HUES64 (cell line): ENCODE data around the gene FAS.
"Not testable (repeated sequence)": the region's sequence is repeated elsewhere in the genome, so short reads cannot be mapped to it uniquely, and the experiment has no call there.

Experiments
- H3K27ac ChIP-seq: 2 replicates; pipeline ENCODE4 v1.7.0; 2013; ENCODE audit warnings: low read depth, low read length, inconsistent platforms
- H3K27me3 ChIP-seq: 2 replicates; pipeline ENCODE4 v1.6.1; 2013; ENCODE audit warnings: mild to moderate bottlenecking, low read length; ENCODE audit not compliant: insufficient read depth
- H3K36me3 ChIP-seq: 2 replicates; pipeline ENCODE4 v1.6.1; 2013; ENCODE audit warnings: mild to moderate bottlenecking, low read length; ENCODE audit not compliant: insufficient read depth
- H3K4me1 ChIP-seq: 2 replicates; pipeline ENCODE4 v1.6.1; 2013; ENCODE audit warnings: mild to moderate bottlenecking, low read length, moderate library complexity; ENCODE audit not compliant: insufficient read depth
- H3K4me3 ChIP-seq: 2 replicates; pipeline ENCODE4 v1.5.1; 2013; ENCODE audit warnings: mild to moderate bottlenecking, low read length, moderate library complexity
- H3K9ac ChIP-seq: 2 replicates; pipeline ENCODE4 v1.6.1; 2013; ENCODE audit warnings: mild to moderate bottlenecking, low read depth, low read length
- H3K9me3 ChIP-seq: 2 replicates; pipeline ENCODE4 v1.6.1; 2013; ENCODE audit warnings: low read depth, low read length; ENCODE audit not compliant: insufficient read depth
- WGBS: fragments of 150-250, 120-280 bp; methylation state at CpG from one replicate; pipeline ENCODE4 v1.1.7; 2013; ENCODE audit warnings: missing lambda C conversion rate; 5-methylcytosine and 5-hydroxymethylcytosine counted together

Gene FAS

DNA sequence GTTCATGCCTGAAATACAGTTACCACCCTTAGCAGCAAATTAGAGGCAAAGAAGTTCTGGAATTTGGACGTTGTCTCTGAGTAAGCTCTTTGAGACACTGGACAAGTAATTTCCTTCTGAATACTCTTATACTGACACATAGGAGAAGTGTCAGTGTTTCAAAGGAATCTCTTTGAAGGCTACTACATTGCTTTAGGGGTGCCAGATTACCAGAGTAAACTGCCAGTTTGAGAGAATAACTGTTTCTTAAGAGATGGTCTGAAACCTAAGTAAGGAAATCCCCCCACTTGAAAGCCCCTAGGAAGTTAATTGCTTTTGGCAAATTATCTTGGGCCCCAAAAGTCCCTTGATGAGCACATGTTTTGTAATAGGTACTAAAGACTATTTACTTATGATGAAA is 3.4 kb downstream of the FAS start:
- Histone ChIP-seq H3K36me3 (no peaks in the 10 kb centered on the region), H3K9ac (no peak overlapping the region), H3K27ac (no peak overlapping the region), H3K27me3 (peaks cover 33% of the 10 kb centered on the region), H3K4me1 (peaks cover 25% of the 10 kb centered on the region), H3K9me3 (no peaks in the 10 kb centered on the region), H3K4me3 (no peak overlapping the region)
- WGBS: 63% methylated on average over 1 of the region's 1 CpG

DNA sequence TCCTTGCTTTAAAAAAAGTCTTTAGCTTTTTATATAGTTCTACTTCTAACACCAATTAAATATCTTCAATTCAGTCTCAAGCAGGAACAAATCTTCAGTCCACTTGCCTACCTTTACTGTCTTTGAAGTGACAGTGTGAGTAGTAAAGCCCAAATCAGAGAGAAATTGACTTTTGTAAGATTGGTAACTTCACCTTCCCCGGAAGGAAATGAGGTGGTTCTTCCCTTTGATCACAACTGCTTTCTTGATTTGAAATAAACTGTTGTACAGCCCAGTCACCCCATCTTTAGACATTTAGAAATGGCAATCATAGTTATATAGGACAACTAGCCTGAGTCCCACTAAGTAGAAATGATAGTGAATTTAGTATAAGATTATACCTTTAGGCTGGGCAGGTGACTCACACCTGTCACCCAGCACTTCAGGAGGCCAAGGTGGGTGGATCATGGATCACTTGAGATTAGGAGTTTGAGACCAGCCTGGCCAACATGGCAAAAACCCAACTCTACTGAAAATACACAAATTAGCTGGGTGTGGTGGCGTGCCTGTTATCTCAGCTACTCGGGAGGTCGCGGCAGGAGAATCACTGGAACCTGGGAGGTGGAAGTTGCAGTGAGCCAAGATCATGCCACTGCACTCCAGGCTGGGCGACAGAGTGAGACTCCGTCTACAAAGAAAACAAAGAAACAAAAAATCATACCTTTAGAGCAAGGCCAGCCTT is 4.7 kb downstream of the FAS start:
- Histone ChIP-seq H3K4me3 (no peak overlapping the region), H3K9ac (no peak overlapping the region), H3K4me1 (peaks cover 25% of the 10 kb centered on the region), H3K27ac (no peak overlapping the region), H3K27me3 (peaks cover 20% of the 10 kb centered on the region), H3K9me3 (no peaks in the 10 kb centered on the region), H3K36me3 (no peaks in the 10 kb centered on the region)
- 92% methylated on average over 7 of the region's 7 CpGs for whole genome bisulfite sequencing

DNA sequence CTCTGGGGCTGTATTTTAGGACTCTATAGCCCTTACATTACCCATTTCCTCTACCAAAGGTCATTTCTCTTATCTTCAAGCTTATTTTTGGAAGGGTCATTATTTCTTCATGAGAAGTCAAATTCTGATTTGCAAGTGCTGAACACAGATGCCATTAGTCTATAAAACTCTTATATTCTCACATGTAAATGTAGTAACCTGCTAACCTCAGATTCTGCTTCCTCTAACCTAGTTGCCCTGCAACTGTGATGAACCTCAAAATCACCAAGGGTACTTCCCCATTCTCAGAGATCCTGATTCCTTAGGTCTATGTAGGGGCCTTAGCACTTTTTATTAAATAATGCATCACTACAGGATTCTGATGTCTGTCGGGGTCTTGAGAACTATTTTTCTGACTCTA is 6.3 kb downstream of the FAS start:
- no peaks in the 10 kb centered on the region for H3K9me3 ChIP-seq

DNA sequence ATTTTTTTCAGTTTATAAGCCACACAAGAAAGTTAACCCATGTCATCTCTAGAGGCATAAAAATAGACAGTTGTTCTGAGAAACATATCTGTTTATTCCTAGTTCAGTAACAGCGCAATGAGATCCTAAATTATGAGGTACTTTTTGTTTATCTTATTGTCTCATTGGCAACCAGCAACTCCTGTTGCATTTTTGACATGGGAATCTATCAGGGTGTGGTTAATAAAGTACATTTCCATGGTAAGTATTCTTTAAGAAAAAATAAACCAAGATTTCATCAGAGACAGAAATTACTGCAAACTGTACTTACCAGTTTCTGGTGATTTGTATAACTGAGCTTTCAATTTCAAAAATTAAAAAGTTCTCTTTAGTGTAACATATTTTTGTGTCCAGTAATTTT is 9.0 kb downstream of the FAS start:
- no peaks in the 10 kb centered on the region for H3K36me3 ChIP-seq
- no peaks in the 10 kb centered on the region for H3K27me3 ChIP-seq
- H3K4me1 ChIP-seq: peaks cover 6% of the 10 kb centered on the region; the same call in 1 of the 2 replicates
- no peak overlapping the region for H3K9ac ChIP-seq
- WGBS: 100% methylated on average over 1 of the region's 1 CpG
- H3K4me3 ChIP-seq: no peak overlapping the region
- no peak overlapping the region for H3K27ac ChIP-seq
- H3K9me3 ChIP-seq: no peaks in the 10 kb centered on the region

More for the DNA sequence above, 6.3 kb downstream of the FAS start:
- Histone ChIP-seq H3K4me3 (no peak overlapping the region), H3K9ac (no peak overlapping the region), H3K27ac (no peak overlapping the region), H3K36me3 (no peaks in the 10 kb centered on the region), H3K4me1 (peaks cover 24% of the 10 kb centered on the region), H3K27me3 (peaks cover 4% of the 10 kb centered on the region)
- WGBS: 100% methylated on average over 1 of the region's 1 CpG

DNA sequence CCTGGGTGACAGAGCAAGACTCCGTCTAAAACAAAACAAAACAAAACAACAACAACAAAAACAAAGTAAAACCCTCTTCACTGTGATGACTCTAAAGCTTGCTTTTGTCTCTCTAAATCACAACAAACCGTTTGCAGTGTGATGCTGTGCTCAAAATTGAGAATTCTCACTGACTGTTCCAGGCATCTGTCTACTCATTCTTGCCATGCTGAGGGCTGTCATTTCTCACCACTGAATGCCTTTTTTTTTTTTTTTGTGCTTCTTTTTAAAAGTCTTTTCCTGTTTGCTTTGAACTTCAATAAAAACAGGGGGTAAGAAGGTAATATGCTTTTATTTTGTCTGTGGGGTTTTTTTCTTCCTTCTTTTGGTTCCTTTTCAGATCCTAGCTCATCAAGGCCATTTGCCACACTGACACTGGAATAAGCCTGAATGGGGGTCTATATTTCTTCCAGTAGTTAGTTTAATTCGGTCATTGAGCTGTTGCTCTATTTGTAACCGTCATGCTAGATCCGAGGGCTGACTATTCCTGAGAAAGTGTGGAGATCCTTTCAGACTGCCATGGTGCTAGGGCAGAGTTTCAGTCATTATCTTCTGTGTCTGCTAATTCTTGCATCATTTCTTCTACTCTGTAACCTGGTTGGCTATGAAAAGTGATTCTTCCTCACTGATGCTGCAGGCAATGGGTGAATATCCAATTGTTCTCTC is 10.6 kb downstream of the FAS start:
- Histone ChIP-seq H3K4me1 (peaks cover 3% of the 10 kb centered on the region; the same call in 1 of the 2 replicates), H3K27ac (no peak overlapping the region), H3K4me3 (no peak overlapping the region)

DNA sequence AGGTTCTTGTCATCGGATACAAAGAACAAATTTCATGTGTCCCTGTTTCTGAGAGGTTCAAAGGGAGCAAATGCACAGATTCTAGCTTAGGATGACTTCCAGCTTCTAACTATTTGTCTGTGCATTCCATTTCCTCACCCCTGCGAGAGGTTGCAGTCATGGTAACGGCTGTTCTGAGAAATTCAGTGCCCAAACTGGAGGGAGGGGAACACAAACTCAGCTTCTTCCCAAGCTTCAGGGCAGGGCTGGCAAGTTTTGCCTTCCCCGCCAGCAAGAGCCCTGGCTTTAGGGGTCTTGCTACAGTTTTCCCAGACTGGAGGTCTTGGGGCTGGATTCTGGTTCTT is 11.1 kb downstream of the FAS start:
- 88% methylated on average over 4 of the region's 4 CpGs for WGBS
- Histone ChIP-seq H3K27me3 (no peaks in the 10 kb centered on the region), H3K36me3 (no peaks in the 10 kb centered on the region), H3K9ac (no peak overlapping the region), H3K4me3 (no peak overlapping the region), H3K9me3 (no peaks in the 10 kb centered on the region), H3K27ac (no peak overlapping the region), H3K4me1 (peaks cover 3% of the 10 kb centered on the region; the same call in 1 of the 2 replicates)

More for the DNA sequence above, 10.6 kb downstream of the FAS start:
- 91% methylated on average over 5 of the region's 5 CpGs for WGBS
- Histone ChIP-seq H3K36me3 (no peaks in the 10 kb centered on the region), H3K9me3 (no peaks in the 10 kb centered on the region), H3K9ac (no peak overlapping the region), H3K27me3 (no peaks in the 10 kb centered on the region)

DNA sequence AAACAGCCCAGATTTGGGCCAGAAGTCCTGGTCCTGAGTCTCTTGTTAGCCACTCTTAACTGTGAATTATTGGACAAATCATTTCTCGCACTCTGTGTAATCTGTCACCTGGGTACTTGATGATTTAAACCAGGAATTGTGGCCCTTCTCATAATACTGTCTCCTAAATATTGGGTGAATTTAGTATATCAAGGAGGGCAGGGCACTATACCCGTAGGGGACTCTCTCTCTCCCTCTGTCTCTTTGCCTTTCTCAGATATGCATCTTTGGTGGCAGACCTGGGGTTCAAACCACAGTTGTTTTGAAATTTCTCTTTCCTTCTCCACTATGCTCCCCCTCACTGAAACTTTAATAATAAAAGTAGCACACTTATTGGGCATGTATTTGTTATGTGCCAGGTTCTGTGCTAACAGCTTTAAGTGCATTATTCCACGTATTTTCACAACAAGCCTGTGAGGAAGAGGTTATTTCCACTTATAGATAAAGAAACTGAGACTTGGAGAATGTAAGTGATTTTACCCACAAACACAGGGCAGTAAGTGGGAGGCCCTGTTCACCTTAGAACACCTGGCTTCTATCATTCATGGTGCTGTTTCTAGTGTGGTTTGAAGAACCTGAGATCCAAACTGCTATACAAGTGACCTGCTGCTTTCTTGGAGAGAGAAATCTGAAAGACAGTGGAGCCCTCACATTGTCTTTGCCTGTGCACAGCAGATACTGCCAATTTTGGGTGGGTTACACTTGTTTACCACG is 11.8 kb downstream of the FAS start:
- H3K27me3 ChIP-seq: no peaks in the 10 kb centered on the region
- no peak overlapping the region for H3K27ac ChIP-seq
- H3K9ac ChIP-seq: no peak overlapping the region
- no peaks in the 10 kb centered on the region for H3K9me3 ChIP-seq
- peaks cover 7% of the 10 kb centered on the region; the same call in 1 of the 2 replicates for H3K4me1 ChIP-seq
- no peak overlapping the region for H3K4me3 ChIP-seq
- WGBS: 93% methylated on average over 4 of the region's 4 CpGs
- no peaks in the 10 kb centered on the region for H3K36me3 ChIP-seq

DNA sequence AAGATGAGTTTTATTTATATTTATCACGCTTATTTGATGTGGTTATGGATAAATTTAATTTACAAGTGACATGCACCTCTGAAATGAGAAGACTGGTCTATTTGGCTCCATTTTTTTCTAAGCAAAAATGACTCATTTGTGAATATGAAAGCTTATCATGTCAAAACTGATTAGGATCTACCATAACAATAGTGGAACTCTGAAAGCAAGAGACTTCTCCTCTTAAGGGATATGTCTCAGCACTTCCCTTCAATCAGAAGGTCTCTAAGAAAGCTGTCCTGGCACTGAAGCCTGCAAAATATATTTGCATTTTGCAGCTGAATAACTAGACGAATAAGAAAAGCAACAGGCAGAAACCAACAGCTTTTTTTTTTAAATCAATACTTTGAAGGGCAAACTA is 12.7 kb downstream of the FAS start:
- Histone ChIP-seq H3K4me1 (peaks cover 7% of the 10 kb centered on the region; the same call in 1 of the 2 replicates), H3K36me3 (peaks cover 2% of the 10 kb centered on the region; the same call in 1 of the 2 replicates), H3K9ac (no peak overlapping the region), H3K4me3 (no peak overlapping the region), H3K27ac (no peak overlapping the region), H3K27me3 (no peaks in the 10 kb centered on the region), H3K9me3 (no peaks in the 10 kb centered on the region)
- 86% methylated on average over 1 of the region's 2 CpGs for WGBS

DNA sequence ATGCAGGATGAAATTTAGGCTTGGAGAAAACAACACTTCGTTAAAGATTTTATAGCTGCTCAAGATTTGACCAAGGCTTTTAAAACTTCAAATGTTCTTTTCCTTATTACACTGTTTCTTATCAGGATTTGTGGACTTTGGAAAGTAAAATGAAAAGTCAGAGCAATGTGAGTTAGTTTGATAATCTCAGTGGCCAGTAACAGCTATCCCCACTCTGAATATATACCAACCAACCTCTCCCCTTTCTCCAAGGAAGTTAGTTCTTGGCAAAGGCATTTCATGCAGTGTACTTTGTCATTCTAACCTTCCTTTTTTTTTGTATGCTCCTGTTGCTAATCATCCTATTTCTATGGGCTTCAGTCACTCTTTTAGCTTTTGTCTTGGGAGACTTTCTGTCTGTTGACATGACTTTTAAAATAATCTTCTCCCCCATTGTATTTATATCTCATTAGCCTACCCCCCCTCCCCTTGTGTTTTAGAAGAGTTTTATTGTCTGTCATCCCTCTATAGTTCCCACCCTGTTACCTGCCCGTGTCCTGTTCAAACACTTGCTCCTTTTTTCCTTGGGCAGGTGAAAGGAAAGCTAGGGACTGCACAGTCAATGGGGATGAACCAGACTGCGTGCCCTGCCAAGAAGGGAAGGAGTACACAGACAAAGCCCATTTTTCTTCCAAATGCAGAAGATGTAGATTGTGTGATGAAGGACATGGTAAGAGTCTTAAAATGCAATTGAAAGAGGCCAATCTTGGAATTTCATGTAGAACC is 16.7 kb downstream of the FAS start:
- H3K27ac ChIP-seq: no peak overlapping the region
- no peaks in the 10 kb centered on the region for H3K9me3 ChIP-seq
- no peak overlapping the region for H3K4me3 ChIP-seq
- peaks cover 2% of the 10 kb centered on the region; the same call in 1 of the 2 replicates for H3K36me3 ChIP-seq
- no peak overlapping the region for H3K9ac ChIP-seq
- WGBS: 78% methylated on average over 3 of the region's 3 CpGs
- peaks cover 7% of the 10 kb centered on the region; the same call in 1 of the 2 replicates for H3K4me1 ChIP-seq
- no peaks in the 10 kb centered on the region for H3K27me3 ChIP-seq

DNA sequence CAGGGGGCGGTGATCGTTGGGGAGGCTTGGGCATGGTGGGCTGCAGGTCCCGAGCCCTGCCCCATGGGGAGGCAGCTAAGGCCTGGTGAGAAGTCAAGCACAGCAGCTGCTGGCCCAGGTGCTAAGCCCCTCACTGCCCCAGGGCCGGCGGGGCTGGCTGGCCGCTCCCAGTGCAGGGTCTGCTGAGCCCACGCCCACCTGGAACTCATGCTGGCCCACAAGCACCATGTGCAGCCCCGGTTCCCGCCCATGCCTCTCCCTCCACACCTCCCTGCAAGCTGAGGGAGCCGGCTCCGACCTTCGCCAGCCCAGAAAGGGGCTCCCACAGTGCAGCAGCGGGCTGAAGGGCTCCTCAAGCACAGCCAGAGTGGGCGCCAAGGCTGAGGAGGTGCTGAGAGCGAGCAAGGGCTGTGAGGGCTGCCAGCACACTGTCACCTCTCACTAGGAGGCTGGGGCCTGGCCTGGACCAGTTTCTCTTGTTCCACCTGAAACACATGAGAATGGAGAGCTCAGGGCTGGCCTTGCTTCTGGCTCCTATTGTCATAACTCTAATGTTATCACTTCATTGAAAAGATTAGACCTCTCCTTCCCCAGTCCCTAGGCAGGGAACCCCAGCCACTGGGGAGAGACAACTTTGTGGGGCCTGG is 28.2 kb downstream of the FAS start:
- H3K27me3 ChIP-seq, H3K4me3 ChIP-seq, H3K4me1 ChIP-seq, H3K9ac ChIP-seq, H3K27ac ChIP-seq: not testable (repeated sequence)
- Histone ChIP-seq H3K9me3 (peaks cover 13% of the 10 kb centered on the region), H3K36me3 (peaks cover 10% of the 10 kb centered on the region; the same call in 1 of the 2 replicates)
- WGBS: 93% methylated on average over 15 of the region's 15 CpGs
